HepG2 (cell line): ENCODE results near the gene TBL2. TPM values are rescaled to one million over a fixed set of nuclear protein-coding genes. Genes with fewer than 3 reads are reported as not detected.

Source experiments
- BHLHE40 ChIP-seq: IDR thresholded peaks from 2 replicates; pipeline ENCODE4 v1.6.1; 2011; ENCODE audit warnings: low read length, improper control_type of control experiment
- CENPX ChIP-seq: sonication (generic); formaldehyde crosslinking; IDR thresholded peaks from 2 replicates; pipeline ENCODE4 v1.9.0; 2021; ENCODE audit warnings: mild to moderate bottlenecking, missing genetic modification reagents, moderate library complexity
- EED ChIP-seq: sonication (generic); formaldehyde crosslinking; IDR thresholded peaks from 2 replicates; pipeline ENCODE4 v1.5.0; 2020; ENCODE audit warnings: mild to moderate bottlenecking, missing genetic modification reagents
- KDM3A ChIP-seq: IDR thresholded peaks from 2 replicates; pipeline ENCODE4 v1.6.1; 2018; ENCODE audit warnings: low read depth, missing compliant biosample characterization
- KDM6A ChIP-seq: IDR thresholded peaks from 2 replicates; pipeline ENCODE4 v1.6.1; 2016; ENCODE audit warnings: low read depth
- MTF1 ChIP-seq: sonication (generic); formaldehyde crosslinking; IDR thresholded peaks from 2 replicates; pipeline ENCODE4 v1.5.0; 2020; ENCODE audit warnings: missing genetic modification reagents
- NAIF1 ChIP-seq: sonication (generic); formaldehyde crosslinking; IDR thresholded peaks from 2 replicates; pipeline ENCODE4 v1.5.0; 2020; ENCODE audit warnings: mild to moderate bottlenecking, missing genetic modification reagents, borderline replicate concordance
- POLR2G ChIP-seq: fragments of 200-400 bp; formaldehyde crosslinking; IDR thresholded peaks from 2 replicates; pipeline ENCODE4 v1.6.1; 2018; ENCODE audit warnings: mild to moderate bottlenecking, low read depth, low read length, moderate library complexity
- RCOR2 ChIP-seq: IDR thresholded peaks from 2 replicates; pipeline ENCODE4 v1.6.1; 2016; ENCODE audit warnings: missing biosample characterization, missing genetic modification reagents
- SRY ChIP-seq: sonication (generic); formaldehyde crosslinking; IDR thresholded peaks from 2 replicates; pipeline ENCODE4 v1.8.0; 2022; ENCODE audit warnings: mild to moderate bottlenecking, missing genetic modification reagents
- SUZ12 ChIP-seq: fragments of 150-350 bp; IDR thresholded peaks from 2 replicates; pipeline ENCODE4 v1.6.1; 2014; ENCODE audit warnings: low read depth, low read length
- ZNF296 ChIP-seq: sonication (generic); formaldehyde crosslinking; conservative IDR thresholded peaks from 2 replicates; pipeline ENCODE4 v1.5.0; 2020; ENCODE audit warnings: mild to moderate bottlenecking, missing genetic modification reagents
- ZNF607 ChIP-seq: sonication (generic); formaldehyde crosslinking; IDR thresholded peaks from 2 replicates; pipeline ENCODE4 v1.5.1; 2020; ENCODE audit warnings: missing genetic modification reagents, mild to moderate bottlenecking, borderline replicate concordance
- ZNF720 ChIP-seq: sonication (generic); formaldehyde crosslinking; IDR thresholded peaks from 2 replicates; pipeline ENCODE4 v1.4.0; 2020; ENCODE audit warnings: missing genetic modification reagents
- ZNF75D ChIP-seq: sonication (generic); formaldehyde crosslinking; IDR thresholded peaks from 2 replicates; pipeline ENCODE4 v1.8.1; 2023; ENCODE audit warnings: missing genetic modification reagents, mild to moderate bottlenecking, borderline replicate concordance
- ZNF790 ChIP-seq: sonication (generic); formaldehyde crosslinking; IDR thresholded peaks from 2 replicates; pipeline ENCODE4 v1.8.0; 2022; ENCODE audit warnings: missing genetic modification reagents, mild to moderate bottlenecking, borderline replicate concordance
- polyA plus RNA-seq, 8 experiments: library from polyadenylated mRNA; depleted of rRNA in 3 of 8; stranded (reverse) in 7 of 8; unstranded in 1 of 8; fragments of >200 nt; fragmentation: Illumina TruSeq in 4 of 8; extraction: Trizol in 4 of 8; gene quantifications; 2 replicates each; pipeline versions ENCODE4 v1.2.1 to v1.2.3, GENCODE V29; 2011 to 2016; ENCODE audit warnings: low read depth in 4 of 8, missing spikeins in 1 of 8, mixed read lengths in 1 of 8; ENCODE audit not compliant: insufficient read depth in 1 of 8
- total RNA-seq, 5 experiments: library from RNA; depleted of rRNA; stranded (reverse); fragments of >200 nt; fragmentation: Illumina TruSeq; extraction: Trizol; gene quantifications; 2 replicates each; pipeline ENCODE4 v1.2.3, GENCODE V29; 2016; ENCODE audit warnings: low read depth in 1 of 5
- TF ChIP-seq, protein P1 (sequence below): IDR thresholded peaks from 2 replicates; pipeline ENCODE4 v1.6.1; 2016; ENCODE audit warnings: missing compliant biosample characterization, missing genetic modification reagents, borderline replicate concordance
- TF ChIP-seq, protein P2 (sequence below): sonication (generic); formaldehyde crosslinking; IDR thresholded peaks from 2 replicates; pipeline ENCODE4 v1.5.0; 2020; ENCODE audit warnings: missing genetic modification reagents
- TF ChIP-seq, protein P3 (sequence below): sonication (generic); formaldehyde crosslinking; IDR thresholded peaks from 2 replicates; pipeline ENCODE4 v1.5.0; 2020; ENCODE audit warnings: mild to moderate bottlenecking, low read depth, missing genetic modification reagents, borderline replicate concordance
- TF ChIP-seq, protein P4 (sequence below), 2 experiments: sonication (generic) in 1 of 2; formaldehyde crosslinking in 1 of 2; IDR thresholded peaks; 2 replicates each; pipeline versions ENCODE4 v1.4.0 to v1.6.1; 2016 to 2020; ENCODE audit warnings: borderline replicate concordance in 1 of 2, low read depth in 1 of 2, mild to moderate bottlenecking in 1 of 2, missing genetic modification reagents in 1 of 2
- TF ChIP-seq, protein P5 (sequence below): sonication (generic); formaldehyde crosslinking; IDR thresholded peaks from 2 replicates; pipeline ENCODE4 v1.4.0; 2020; ENCODE audit warnings: missing genetic modification reagents, borderline replicate concordance

Gene TBL2
- total and polyA plus RNA-seq, 2 of the 13 experiments (the other 11 are each of a cell fraction or from before 2014, with no cell fraction given), result 43.4 to 47.2 TPM

DNA sequence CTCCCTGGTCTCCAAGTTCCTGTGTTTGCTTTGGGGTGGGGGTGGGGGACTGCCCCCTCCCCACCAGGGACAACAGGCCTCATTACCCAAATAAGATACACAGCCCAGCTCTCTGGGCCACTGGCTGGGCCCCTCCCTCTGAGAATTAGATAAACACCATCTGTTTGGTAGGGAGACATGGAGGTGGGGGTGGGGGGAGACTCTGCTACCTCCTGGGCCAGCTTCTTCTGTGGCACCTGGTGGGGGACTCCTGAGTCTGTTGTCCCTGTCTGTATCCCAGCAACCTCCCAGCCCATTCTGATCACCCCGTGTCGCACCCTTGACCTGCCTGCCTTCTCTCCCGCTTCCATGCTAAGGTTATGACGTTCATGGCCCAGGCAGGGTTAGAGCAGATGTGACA lies 40.2 kb upstream of the TBL2 start (continued):
- TF ChIP-seq, protein P1, sequence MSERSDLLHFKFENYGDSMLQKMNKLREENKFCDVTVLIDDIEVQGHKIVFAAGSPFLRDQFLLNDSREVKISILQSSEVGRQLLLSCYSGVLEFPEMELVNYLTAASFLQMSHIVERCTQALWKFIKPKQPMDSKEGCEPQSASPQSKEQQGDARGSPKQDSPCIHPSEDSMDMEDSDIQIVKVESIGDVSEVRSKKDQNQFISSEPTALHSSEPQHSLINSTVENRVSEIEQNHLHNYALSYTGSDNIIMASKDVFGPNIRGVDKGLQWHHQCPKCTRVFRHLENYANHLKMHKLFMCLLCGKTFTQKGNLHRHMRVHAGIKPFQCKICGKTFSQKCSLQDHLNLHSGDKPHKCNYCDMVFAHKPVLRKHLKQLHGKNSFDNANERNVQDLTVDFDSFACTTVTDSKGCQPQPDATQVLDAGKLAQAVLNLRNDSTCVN, result no peak
- TF ChIP-seq RCOR2 (CRISPR knock-in tag), result no peak
- no peak for TF ChIP-seq EED (CRISPR knock-in tag)
- no peak for TF ChIP-seq MTF1 (CRISPR knock-in tag)
- 0 out of 2 replicates have a peak, but pooled peaks have one; percentile 27 for TF ChIP-seq POLR2G
- TF ChIP-seq ZNF720 (CRISPR knock-in tag), result no peak
- no peak for TF ChIP-seq ZNF607 (CRISPR knock-in tag)
- TF ChIP-seq, protein P2, sequence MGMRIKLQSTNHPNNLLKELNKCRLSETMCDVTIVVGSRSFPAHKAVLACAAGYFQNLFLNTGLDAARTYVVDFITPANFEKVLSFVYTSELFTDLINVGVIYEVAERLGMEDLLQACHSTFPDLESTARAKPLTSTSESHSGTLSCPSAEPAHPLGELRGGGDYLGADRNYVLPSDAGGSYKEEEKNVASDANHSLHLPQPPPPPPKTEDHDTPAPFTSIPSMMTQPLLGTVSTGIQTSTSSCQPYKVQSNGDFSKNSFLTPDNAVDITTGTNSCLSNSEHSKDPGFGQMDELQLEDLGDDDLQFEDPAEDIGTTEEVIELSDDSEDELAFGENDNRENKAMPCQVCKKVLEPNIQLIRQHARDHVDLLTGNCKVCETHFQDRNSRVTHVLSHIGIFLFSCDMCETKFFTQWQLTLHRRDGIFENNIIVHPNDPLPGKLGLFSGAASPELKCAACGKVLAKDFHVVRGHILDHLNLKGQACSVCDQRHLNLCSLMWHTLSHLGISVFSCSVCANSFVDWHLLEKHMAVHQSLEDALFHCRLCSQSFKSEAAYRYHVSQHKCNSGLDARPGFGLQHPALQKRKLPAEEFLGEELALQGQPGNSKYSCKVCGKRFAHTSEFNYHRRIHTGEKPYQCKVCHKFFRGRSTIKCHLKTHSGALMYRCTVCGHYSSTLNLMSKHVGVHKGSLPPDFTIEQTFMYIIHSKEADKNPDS, result no peak
- no peak for TF ChIP-seq NAIF1
- TF ChIP-seq ZNF296 (CRISPR knock-in tag), result no peak
- TF ChIP-seq KDM6A (CRISPR knock-in tag), result no peak
- no peak for TF ChIP-seq SUZ12
- TF ChIP-seq ZNF75D (CRISPR knock-in tag), result no peak
- TF ChIP-seq ZNF790 (CRISPR knock-in tag), result no peak
- TF ChIP-seq, protein P3, sequence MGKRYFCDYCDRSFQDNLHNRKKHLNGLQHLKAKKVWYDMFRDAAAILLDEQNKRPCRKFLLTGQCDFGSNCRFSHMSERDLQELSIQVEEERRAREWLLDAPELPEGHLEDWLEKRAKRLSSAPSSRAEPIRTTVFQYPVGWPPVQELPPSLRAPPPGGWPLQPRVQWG (CRISPR knock-in tag), result no peak
- TF ChIP-seq, protein P4, sequence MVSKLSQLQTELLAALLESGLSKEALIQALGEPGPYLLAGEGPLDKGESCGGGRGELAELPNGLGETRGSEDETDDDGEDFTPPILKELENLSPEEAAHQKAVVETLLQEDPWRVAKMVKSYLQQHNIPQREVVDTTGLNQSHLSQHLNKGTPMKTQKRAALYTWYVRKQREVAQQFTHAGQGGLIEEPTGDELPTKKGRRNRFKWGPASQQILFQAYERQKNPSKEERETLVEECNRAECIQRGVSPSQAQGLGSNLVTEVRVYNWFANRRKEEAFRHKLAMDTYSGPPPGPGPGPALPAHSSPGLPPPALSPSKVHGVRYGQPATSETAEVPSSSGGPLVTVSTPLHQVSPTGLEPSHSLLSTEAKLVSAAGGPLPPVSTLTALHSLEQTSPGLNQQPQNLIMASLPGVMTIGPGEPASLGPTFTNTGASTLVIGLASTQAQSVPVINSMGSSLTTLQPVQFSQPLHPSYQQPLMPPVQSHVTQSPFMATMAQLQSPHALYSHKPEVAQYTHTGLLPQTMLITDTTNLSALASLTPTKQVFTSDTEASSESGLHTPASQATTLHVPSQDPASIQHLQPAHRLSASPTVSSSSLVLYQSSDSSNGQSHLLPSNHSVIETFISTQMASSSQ (IDR thresholded peaks at IDR 0.05; ENCODE audit: low read depth), result no peak
- TF ChIP-seq, protein P4 (CRISPR knock-in tag; IDR thresholded peaks at IDR 0.05; ENCODE audit: borderline replicate concordance), result no peak
- TF ChIP-seq SRY (CRISPR knock-in tag), result no peak
- TF ChIP-seq KDM3A, result no peak
- no peak for TF ChIP-seq CENPX (CRISPR knock-in tag)
- TF ChIP-seq, protein P5, sequence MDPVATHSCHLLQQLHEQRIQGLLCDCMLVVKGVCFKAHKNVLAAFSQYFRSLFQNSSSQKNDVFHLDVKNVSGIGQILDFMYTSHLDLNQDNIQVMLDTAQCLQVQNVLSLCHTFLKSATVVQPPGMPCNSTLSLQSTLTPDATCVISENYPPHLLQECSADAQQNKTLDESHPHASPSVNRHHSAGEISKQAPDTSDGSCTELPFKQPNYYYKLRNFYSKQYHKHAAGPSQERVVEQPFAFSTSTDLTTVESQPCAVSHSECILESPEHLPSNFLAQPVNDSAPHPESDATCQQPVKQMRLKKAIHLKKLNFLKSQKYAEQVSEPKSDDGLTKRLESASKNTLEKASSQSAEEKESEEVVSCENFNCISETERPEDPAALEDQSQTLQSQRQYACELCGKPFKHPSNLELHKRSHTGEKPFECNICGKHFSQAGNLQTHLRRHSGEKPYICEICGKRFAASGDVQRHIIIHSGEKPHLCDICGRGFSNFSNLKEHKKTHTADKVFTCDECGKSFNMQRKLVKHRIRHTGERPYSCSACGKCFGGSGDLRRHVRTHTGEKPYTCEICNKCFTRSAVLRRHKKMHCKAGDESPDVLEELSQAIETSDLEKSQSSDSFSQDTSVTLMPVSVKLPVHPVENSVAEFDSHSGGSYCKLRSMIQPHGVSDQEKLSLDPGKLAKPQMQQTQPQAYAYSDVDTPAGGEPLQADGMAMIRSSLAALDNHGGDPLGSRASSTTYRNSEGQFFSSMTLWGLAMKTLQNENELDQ (CRISPR knock-in tag), result no peak
- TF ChIP-seq BHLHE40, result no peak
